BLaER1 treated with 17β-estradiol and CSF1 and Interleukin-3, amounts not matched to agents 10 nM and 100 nM (cell line): ENCODE results near the gene FCHSD2.
A peak's percentile ranks its signal among the peaks of the same experiment; 100 is the strongest.
"Not testable (repeated sequence)": the region's sequence is repeated elsewhere in the genome, so short reads cannot be mapped to it uniquely, and the experiment has no call there.

ENCODE experiments used
- H3K27ac ChIP-seq, 11 experiments: shearing (Covaris generic); formaldehyde crosslinking; 2 replicates each; pipeline ENCODE4 v1.8.1; 2022
- H3K27me3 ChIP-seq, 11 experiments: shearing (Covaris generic); formaldehyde crosslinking; 2 replicates each; pipeline ENCODE4 v1.8.1; 2022
- H3K36me3 ChIP-seq, 11 experiments: shearing (Covaris generic); formaldehyde crosslinking; 2 replicates each; pipeline ENCODE4 v1.8.1; 2022
- H3K4me1 ChIP-seq, 10 experiments: shearing (Covaris generic); formaldehyde crosslinking; 2 replicates each; pipeline ENCODE4 v1.8.1; 2022
- H3K4me2 ChIP-seq, 11 experiments: shearing (Covaris generic); formaldehyde crosslinking; 2 replicates each; pipeline ENCODE4 v1.8.1; 2022
- H3K4me3 ChIP-seq, 10 experiments: shearing (Covaris generic); formaldehyde crosslinking; 2 replicates each; pipeline ENCODE4 v1.8.1; 2022
- H3K9ac ChIP-seq, 11 experiments: shearing (Covaris generic); formaldehyde crosslinking; 2 replicates each; pipeline ENCODE4 v1.8.1; 2022
- H3K9me3 ChIP-seq, 11 experiments: shearing (Covaris generic); formaldehyde crosslinking; replicated peaks in 1 of 11; 2 replicates each; pipeline ENCODE4 v1.8.1; 2022
- H4K20me1 ChIP-seq, 11 experiments: shearing (Covaris generic); formaldehyde crosslinking; 2 replicates each; pipeline ENCODE4 v1.8.1; 2022
- Cebpa-rat ChIP-seq, 11 experiments: shearing (Covaris generic); IDR thresholded peaks; 2 replicates each; pipeline ENCODE4 v1.8.1; 2022

FCHSD2 gene

GRCh38 chr11:72869831-72870230, 272.3 kb downstream of the FCHSD2 start:
- peaks cover 0 to 5% (median 0%) of the 10 kb centered on the region in 11 experiments; a peak in 2 of 22 replicates for H3K9me3 ChIP-seq
- peaks cover 53 to 100% (median 74%) of the 10 kb centered on the region in 11 experiments for H3K36me3 ChIP-seq

GRCh38 chr11:72867970-72868369, 274.1 kb downstream of the FCHSD2 start:
- no peak for TF ChIP-seq Cebpa-rat (IDR thresholded peaks at IDR 0.05)

More at GRCh38 chr11:72869831-72870230, 272.3 kb downstream of the FCHSD2 start:
- H3K27me3 ChIP-seq = no peaks in the 10 kb centered on the region
- H3K4me2 ChIP-seq = no peak overlapping the region
- H4K20me1 ChIP-seq = peaks cover 0 to 98% (median 0%) of the 10 kb centered on the region in 11 experiments; a peak in 3 of 22 replicates
- no peak overlapping the region for H3K27ac ChIP-seq
- no peak overlapping the region for H3K4me3 ChIP-seq
- H3K4me1 ChIP-seq = peaks cover 0 to 9% (median 0%) of the 10 kb centered on the region in 10 experiments; a peak in 4 of 20 replicates
- H3K9ac ChIP-seq = no peak overlapping the region
- TF ChIP-seq Cebpa-rat (IDR thresholded peaks at IDR 0.05) = no peak

GRCh38 chr11:72864702-72865655, 277.1 kb downstream of the FCHSD2 start:
- Histone ChIP-seq H3K9me3 (peaks cover 0 to 5% (median 0%) of the 10 kb centered on the region in 11 experiments; a peak in 2 of 22 replicates), H3K36me3 (peaks cover 54 to 99% (median 70%) of the 10 kb centered on the region in 11 experiments), H3K27me3 (no peaks in the 10 kb centered on the region), H3K27ac (no peak overlapping the region), H3K4me1 (peaks cover 0 to 21% (median 0%) of the 10 kb centered on the region in 10 experiments; a peak in 4 of 20 replicates), H3K4me2 (no peak overlapping the region), H4K20me1 (peaks cover 0 to 99% (median 0%) of the 10 kb centered on the region in 11 experiments; a peak in 4 of 22 replicates), H3K9ac (no peak overlapping the region), H3K4me3 (no peak overlapping the region)
- TF ChIP-seq Cebpa-rat (IDR thresholded peaks at IDR 0.05) = no peak

More at GRCh38 chr11:72867970-72868369, 274.1 kb downstream of the FCHSD2 start:
- no peak overlapping the region for H3K9ac ChIP-seq
- no peak overlapping the region for H3K27ac ChIP-seq
- H3K4me1 ChIP-seq = peaks cover 0 to 21% (median 0%) of the 10 kb centered on the region in 10 experiments; a peak in 4 of 20 replicates
- peaks cover 0 to 5% (median 0%) of the 10 kb centered on the region in 11 experiments; a peak in 2 of 22 replicates for H3K9me3 ChIP-seq
- peaks cover 49 to 99% (median 74%) of the 10 kb centered on the region in 11 experiments for H3K36me3 ChIP-seq
- no peak overlapping the region for H3K4me2 ChIP-seq
- no peaks in the 10 kb centered on the region for H3K27me3 ChIP-seq
- no peak overlapping the region for H3K4me3 ChIP-seq
- H4K20me1 ChIP-seq = peaks cover 0 to 99% (median 0%) of the 10 kb centered on the region in 11 experiments; a peak in 3 of 22 replicates

- H3K4me3 ChIP-seq = no peak overlapping the region
- H3K27me3 ChIP-seq = no peaks in the 10 kb centered on the region
- H3K36me3 ChIP-seq = peaks cover 60 to 99% (median 70%) of the 10 kb centered on the region in 11 experiments
- peaks cover 0 to 21% (median 0%) of the 10 kb centered on the region in 10 experiments; a peak in 2 of 20 replicates for H3K4me1 ChIP-seq
- no peak overlapping the region for H3K9ac ChIP-seq
- TF ChIP-seq Cebpa-rat (IDR thresholded peaks at IDR 0.05) = no peak
- H3K4me2 ChIP-seq = 0 out of 22 replicates have a peak overlapping the region, but pooled peaks of 1 of the 11 experiments have one; percentile 1
- H3K27ac ChIP-seq = no peak overlapping the region
- peaks cover 0 to 99% (median 0%) of the 10 kb centered on the region in 11 experiments; a peak in 4 of 22 replicates for H4K20me1 ChIP-seq
- peaks cover 0 to 5% (median 0%) of the 10 kb centered on the region in 11 experiments; a peak in 2 of 22 replicates for H3K9me3 ChIP-seq
Measured at GRCh38 chr11:72863916-72864315, 278.2 kb downstream of the FCHSD2 start.

GRCh38 chr11:72863091-72863490, 279.0 kb downstream of the FCHSD2 start:
- Histone ChIP-seq H3K4me2 (no peak overlapping the region), H3K4me3 (no peak overlapping the region), H3K9me3 (peaks cover 0 to 1% (median 0%) of the 10 kb centered on the region in 11 experiments; a peak in 1 of 22 replicates)

DNA sequence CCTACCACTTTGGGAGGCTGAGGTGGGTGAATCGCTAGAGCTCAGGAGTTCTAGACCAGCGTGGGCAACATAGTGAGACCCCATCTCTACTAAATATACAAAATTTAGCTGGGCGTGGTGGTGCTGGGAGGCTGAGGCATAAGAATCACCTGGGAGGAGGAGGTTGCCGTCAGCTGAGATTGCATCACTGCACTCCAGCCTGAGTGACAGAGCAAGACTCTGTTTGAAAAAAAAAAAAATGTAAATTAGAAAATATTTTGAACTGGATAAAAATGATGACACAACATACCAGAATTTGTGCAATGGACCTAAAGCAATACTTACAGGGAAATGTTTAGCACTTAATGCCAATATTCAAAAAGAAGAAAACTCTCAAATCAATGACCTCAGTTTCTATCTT, 281.5 kb downstream of the FCHSD2 start:
- peaks cover 40 to 93% (median 59%) of the 10 kb centered on the region in 11 experiments for H3K36me3 ChIP-seq

More at GRCh38 chr11:72863091-72863490, 279.0 kb downstream of the FCHSD2 start:
- Histone ChIP-seq H3K27ac (no peak overlapping the region), H3K4me1 (peaks cover 0 to 21% (median 0%) of the 10 kb centered on the region in 10 experiments; a peak in 2 of 20 replicates), H3K36me3 (peaks cover 58 to 99% (median 70%) of the 10 kb centered on the region in 11 experiments), H3K27me3 (no peaks in the 10 kb centered on the region), H3K9ac (no peak overlapping the region), H4K20me1 (peaks cover 0 to 100% (median 0%) of the 10 kb centered on the region in 11 experiments; a peak in 4 of 22 replicates)
- TF ChIP-seq Cebpa-rat (IDR thresholded peaks at IDR 0.05) = no peak

DNA sequence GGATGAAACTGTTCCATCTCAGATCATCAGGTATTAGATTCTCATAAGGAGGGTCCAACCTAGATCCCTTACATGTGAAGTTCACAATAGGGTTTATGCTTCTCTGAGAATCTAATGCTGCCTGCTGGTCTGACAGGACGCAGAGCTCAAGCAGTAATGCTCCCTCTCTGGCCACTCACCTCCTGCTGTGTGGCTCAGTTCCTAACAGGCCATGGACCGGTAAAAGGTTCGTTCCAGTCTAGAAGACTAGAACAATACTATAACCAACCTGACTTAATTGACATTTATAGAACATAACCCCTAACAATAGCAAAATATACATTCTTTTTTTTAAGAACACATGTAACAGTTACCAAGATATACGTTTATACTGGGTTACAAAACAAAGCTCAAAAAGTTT, 282.1 kb downstream of the FCHSD2 start:
- Histone ChIP-seq H3K4me1 (peaks cover 0 to 34% (median 0%) of the 10 kb centered on the region in 10 experiments; a peak in 4 of 20 replicates), H3K4me3 (no peak overlapping the region), H3K36me3 (peaks cover 38 to 93% (median 56%) of the 10 kb centered on the region in 11 experiments), H3K27me3 (no peaks in the 10 kb centered on the region), H3K9ac (no peak overlapping the region), H3K4me2 (no peak overlapping the region), H3K9me3 (no peaks in the 10 kb centered on the region), H3K27ac (no peak overlapping the region), H4K20me1 (peaks cover 0 to 100% (median 0%) of the 10 kb centered on the region in 11 experiments; a peak in 4 of 22 replicates)
- TF ChIP-seq Cebpa-rat (IDR thresholded peaks at IDR 0.05) = no peak

More for the DNA sequence above, 281.5 kb downstream of the FCHSD2 start:
- H3K4me1 ChIP-seq = peaks cover 0 to 39% (median 0%) of the 10 kb centered on the region in 10 experiments; a peak in 4 of 20 replicates
- H3K9me3 ChIP-seq = no peaks in the 10 kb centered on the region
- no peak overlapping the region for H3K4me3 ChIP-seq
- peaks cover 0 to 100% (median 0%) of the 10 kb centered on the region in 11 experiments; a peak in 4 of 22 replicates for H4K20me1 ChIP-seq
- no peak overlapping the region for H3K27ac ChIP-seq
- TF ChIP-seq Cebpa-rat (IDR thresholded peaks at IDR 0.05) = 0 out of 22 replicates have a peak, but pooled peaks of 1 of the 11 experiments have one; percentile 19
- no peak overlapping the region for H3K4me2 ChIP-seq
- no peaks in the 10 kb centered on the region for H3K27me3 ChIP-seq
- no peak overlapping the region for H3K9ac ChIP-seq

- Histone ChIP-seq H3K27me3 (no peaks in the 10 kb centered on the region), H3K4me2 (no peak overlapping the region), H3K4me3 (no peak overlapping the region), H3K9me3 (no peaks in the 10 kb centered on the region), H3K4me1 (peaks cover 0 to 26% (median 0%) of the 10 kb centered on the region in 10 experiments; a peak in 4 of 20 replicates), H3K9ac (no peak overlapping the region), H3K36me3 (peaks cover 38 to 93% (median 53%) of the 10 kb centered on the region in 11 experiments), H3K27ac (no peak overlapping the region), H4K20me1 (peaks cover 0 to 100% (median 0%) of the 10 kb centered on the region in 11 experiments; a peak in 4 of 22 replicates)
- TF ChIP-seq Cebpa-rat (IDR thresholded peaks at IDR 0.05) = no peak
Measured at GRCh38 chr11:72859126-72859525, 283.0 kb downstream of the FCHSD2 start.

- not testable (repeated sequence) for H3K27ac ChIP-seq, H3K9ac ChIP-seq, H3K27me3 ChIP-seq, H3K9me3 ChIP-seq, H3K4me3 ChIP-seq, H3K4me2 ChIP-seq
- Histone ChIP-seq H4K20me1 (peaks cover 0 to 100% (median 0%) of the 10 kb centered on the region in 11 experiments; a peak in 4 of 22 replicates), H3K36me3 (peaks cover 38 to 94% (median 52%) of the 10 kb centered on the region in 11 experiments), H3K4me1 (peaks cover 0 to 21% (median 0%) of the 10 kb centered on the region in 10 experiments; a peak in 4 of 20 replicates)
Measured at GRCh38 chr11:72858267-72858666, 283.9 kb downstream of the FCHSD2 start.
